OCI-LY7 (cell line): Measurements from ENCODE around the gene DGKG.

Experiments used
- EZH2phosphoT487 ChIP-seq: fragments of 200-600 bp; sonication (generic); IDR thresholded peaks from 2 replicates; pipeline ENCODE4 v1.6.1; 2018; ENCODE audit warnings: low read depth, borderline replicate concordance, mild to moderate bottlenecking, mixed run types, antibody characterized with exemption, low read length, moderate library complexity, mixed read lengths
- TF ChIP-seq, protein P1 (sequence below): fragments of 200-600 bp; sonication (generic); conservative IDR thresholded peaks from 2 replicates; pipeline ENCODE4 v1.5.1; 2014; ENCODE audit warnings: mild to moderate bottlenecking, antibody characterized with exemption, low read length, moderate library complexity, mixed read lengths

DNA sequence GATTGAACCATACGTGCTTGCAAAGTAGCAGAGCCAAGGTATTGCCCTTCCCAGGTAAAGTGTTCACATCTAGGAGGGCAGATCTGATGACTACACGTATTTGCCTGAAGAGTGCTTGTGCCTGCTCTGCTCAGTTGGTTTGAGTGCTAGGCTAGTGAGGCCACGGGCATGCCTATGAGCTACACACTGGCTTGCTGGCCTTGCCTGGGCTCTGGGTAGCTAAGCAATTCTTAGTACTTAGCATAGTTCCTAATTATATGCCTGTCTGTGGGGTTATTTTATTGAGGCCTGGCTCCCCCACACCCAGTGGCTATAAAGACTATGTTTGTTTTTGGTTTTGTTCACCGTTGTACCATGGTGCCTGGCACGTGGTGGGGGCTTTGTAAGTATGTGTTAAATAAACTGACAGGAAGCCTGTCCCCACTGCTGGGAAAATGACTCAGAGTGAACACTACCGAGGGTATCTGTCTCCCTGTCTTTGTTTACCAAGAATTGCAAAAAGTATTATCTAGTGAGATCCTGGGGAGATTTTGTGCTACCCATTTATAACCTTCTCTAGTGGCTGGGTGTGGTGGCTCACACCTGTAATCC, 181.0 kb downstream of the DGKG start:
- TF ChIP-seq, protein P1, sequence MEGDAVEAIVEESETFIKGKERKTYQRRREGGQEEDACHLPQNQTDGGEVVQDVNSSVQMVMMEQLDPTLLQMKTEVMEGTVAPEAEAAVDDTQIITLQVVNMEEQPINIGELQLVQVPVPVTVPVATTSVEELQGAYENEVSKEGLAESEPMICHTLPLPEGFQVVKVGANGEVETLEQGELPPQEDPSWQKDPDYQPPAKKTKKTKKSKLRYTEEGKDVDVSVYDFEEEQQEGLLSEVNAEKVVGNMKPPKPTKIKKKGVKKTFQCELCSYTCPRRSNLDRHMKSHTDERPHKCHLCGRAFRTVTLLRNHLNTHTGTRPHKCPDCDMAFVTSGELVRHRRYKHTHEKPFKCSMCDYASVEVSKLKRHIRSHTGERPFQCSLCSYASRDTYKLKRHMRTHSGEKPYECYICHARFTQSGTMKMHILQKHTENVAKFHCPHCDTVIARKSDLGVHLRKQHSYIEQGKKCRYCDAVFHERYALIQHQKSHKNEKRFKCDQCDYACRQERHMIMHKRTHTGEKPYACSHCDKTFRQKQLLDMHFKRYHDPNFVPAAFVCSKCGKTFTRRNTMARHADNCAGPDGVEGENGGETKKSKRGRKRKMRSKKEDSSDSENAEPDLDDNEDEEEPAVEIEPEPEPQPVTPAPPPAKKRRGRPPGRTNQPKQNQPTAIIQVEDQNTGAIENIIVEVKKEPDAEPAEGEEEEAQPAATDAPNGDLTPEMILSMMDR: no peak
- no peak for TF ChIP-seq EZH2phosphoT487
